ENCODE results near the gene LRP4. TPM values are rescaled to one million over a fixed set of nuclear protein-coding genes. Genes with fewer than 3 reads are reported as not detected.

The LRP4 gene
- total and polyA plus RNA-seq, 2 donors (not counting 3 experiments of a cell fraction or from before 2014, with no cell fraction given) = 0.86 to 2.0 TPM

GRCh38 chr11:46901156-46901555 lies 17.2 kb downstream of the LRP4 start:
- Histone ChIP-seq H3K79me2 (ENCODE audit: control insufficient read depth, insufficient read depth, low read length) (no peaks in the 10 kb centered on the region), H3K4me1 (ENCODE audit: control insufficient read depth, extremely low read depth, insufficient read depth, low read length) (no peaks in the 10 kb centered on the region), H3K27me3 (ENCODE audit: control insufficient read depth in 2 of 2, insufficient read depth in 2 of 2, low read length in 2 of 2) (no peaks in the 10 kb centered on the region), H3K27ac (ENCODE audit: insufficient read depth, low read depth, low read length) (no peak overlapping the region), H3K4me2 (ENCODE audit: insufficient read depth, low read length) (no peak overlapping the region), H3K9me3 (replicated peaks; ENCODE audit: control insufficient read depth, insufficient read depth, low read length) (no peaks in the 10 kb centered on the region), H3K9ac (replicated peaks; ENCODE audit: extremely low read depth, insufficient read depth, low read length) (no peak overlapping the region), H3K36me3 (ENCODE audit: control insufficient read depth in 2 of 2, extremely low read depth in 1 of 2, insufficient read depth in 2 of 2, low read length in 2 of 2) (no peaks in the 10 kb centered on the region), H2AFZ (ENCODE audit: low read depth, low read length) (no peak overlapping the region), H4K20me1 (replicated peaks; ENCODE audit: control insufficient read depth, extremely low read depth, insufficient read depth, low read length) (no peaks in the 10 kb centered on the region), H3K9me1 (replicated peaks; ENCODE audit: control insufficient read depth, extremely low read depth, insufficient read depth, low read length) (no peaks in the 10 kb centered on the region), H3K4me3 (replicated peaks in 1 of 3; ENCODE audit: insufficient read depth in 1 of 3, low read depth in 1 of 3, low read length in 3 of 3) (no peak overlapping the region)
- CTCF ChIA-PET = interaction anchor here (1.3 to 4.6 kb wide), 4 partner anchors 9 to 252 kb away, joined by 4 to 24 read pairs (median 14); no protein-coding TSS in a partner anchor
- dilution Hi-C loops (cut with MboI; ENCODE audit: extremely low pct_ligation_motif_present, low sequenced_read_pairs) = no loop called here
- FAIRE-seq (no peak), DNase-seq (ENCODE audit: low read depth, low spot score) (no peak)
- intact Hi-C loops (cut with micrococcal nuclease) = no loop called here
- BruUV-seq (replicated peaks) = no TSS peak
- POLR2A ChIA-PET = no interaction called here
- TF ChIP-seq POLR2A (IDR thresholded peaks at IDR 0.05; ENCODE audit: low read depth, low read length) (no peak), MYC (IDR thresholded peaks at IDR 0.05; ENCODE audit: low read depth, low read length) (no peak), CTCF (IDR thresholded peaks at IDR 0.05; ENCODE audit: extremely low read depth in 1 of 2, insufficient read depth in 1 of 2, low read depth in 1 of 2, low read length in 2 of 2) (no peak), EZH2 (IDR thresholded peaks at IDR 0.05; ENCODE audit: borderline replicate concordance, low read depth, low read length, severe bottlenecking) (no peak), FOS (IDR thresholded peaks at IDR 0.05; ENCODE audit: borderline replicate concordance, insufficient read depth, low read length) (no peak), GATA2 (IDR thresholded peaks at IDR 0.05; ENCODE audit: insufficient read depth, insufficient read length, low read depth, low read length) (no peak), POLR2AphosphoS5 (IDR thresholded peaks at IDR 0.05; ENCODE audit: insufficient read depth, low read depth, low read length) (no peak), JUN (IDR thresholded peaks at IDR 0.05; ENCODE audit: borderline replicate concordance, insufficient read depth, insufficient read length, low read depth) (no peak), MAX (IDR thresholded peaks at IDR 0.05; ENCODE audit: insufficient read depth, insufficient read length) (no peak)
